Panc1 (cell line): ENCODE results near the gene CD4. TPM values are rescaled to one million over a fixed set of nuclear protein-coding genes. Genes with fewer than 3 reads are reported as not detected.

Experiments used
- ATAC-seq: fragments of 200-7000 bp; cut with Tn5 transposase; 2 replicates; pipeline ENCODE4 v1.9.1; 2020; ENCODE audit warnings: mild to moderate bottlenecking, moderate library complexity
- BruUV-seq: library from RNA; stranded (reverse); fragments of 400-500 nt; replicated peaks from 2 replicates; lab custom pipeline; 2021; lab: Mats Ljungman, UMichigan
- CTCF ChIA-PET: fragments of 300-600 bp; sonication (Branson Sonifier 250); formaldehyde crosslinking; loops from one replicate; lab custom pipeline; 2022; ENCODE audit warnings: antibody characterized with exemption; lab: Charles Lee
- POLR2A ChIA-PET: fragments of 300-600 bp; sonication (Branson Sonifier 250); formaldehyde crosslinking; loops from one replicate; lab custom pipeline; 2022; ENCODE audit warnings: antibody characterized with exemption; lab: Charles Lee
- DNase-seq: peaks from one replicate; pipeline ENCODE4 v3.0.0-alpha.2; 2010; ENCODE audit warnings: low read depth, low spot score
- H3K27ac ChIP-seq: 2 replicates; pipeline ENCODE4 v1.5.1; 2011; ENCODE audit warnings: mild to moderate bottlenecking, low read length, inconsistent platforms
- H3K27me3 ChIP-seq: fragments of 200-500 bp; sonication (Bioruptor generic); 2 replicates; pipeline ENCODE4 v1.6.0; 2014; ENCODE audit warnings: low read length, inconsistent platforms; ENCODE audit not compliant: control insufficient read depth, insufficient read depth
- H3K36me3 ChIP-seq: fragments of 200-500 bp; sonication (Bioruptor generic); 2 replicates; pipeline ENCODE4 v1.5.1; 2014; ENCODE audit warnings: inconsistent platforms, mild to moderate bottlenecking, low read length, moderate library complexity; ENCODE audit not compliant: control insufficient read depth, insufficient read depth
- H3K4me1 ChIP-seq: 2 replicates; pipeline ENCODE4 v1.5.1; 2011; ENCODE audit warnings: inconsistent platforms, mild to moderate bottlenecking, low read length, moderate library complexity; ENCODE audit not compliant: control insufficient read depth, insufficient read depth
- H3K4me3 ChIP-seq, 2 experiments: 2 replicates each; pipeline ENCODE4 v1.5.1; 2011 to 2012; ENCODE audit warnings: low read depth in 2 of 2, low read length in 2 of 2, mild to moderate bottlenecking in 2 of 2, inconsistent platforms in 1 of 2, moderate library complexity in 1 of 2
- H3K9me3 ChIP-seq: fragments of 200-500 bp; sonication (Bioruptor generic); 2 replicates; pipeline ENCODE4 v1.5.1; 2014; ENCODE audit warnings: low read depth, mild to moderate bottlenecking, inconsistent platforms, low read length, moderate library complexity; ENCODE audit not compliant: control insufficient read depth, insufficient read depth
- CTCF ChIP-seq: fragments of 450-650 bp; IDR thresholded peaks from 2 replicates; pipeline ENCODE4 v1.5.1; 2017; ENCODE audit warnings: mild to moderate bottlenecking
- POLR2AphosphoS5 ChIP-seq: IDR thresholded peaks from 2 replicates; pipeline ENCODE4 v1.6.1; 2012; ENCODE audit warnings: mild to moderate bottlenecking, low read depth, low read length, moderate library complexity
- REST ChIP-seq, 2 experiments: IDR thresholded peaks; 2 replicates each; pipeline ENCODE4 v1.6.1; 2011 to 2012; ENCODE audit warnings: low read depth in 2 of 2, control low read depth in 1 of 2, low read length in 1 of 2, mild to moderate bottlenecking in 1 of 2, moderate library complexity in 1 of 2; ENCODE audit not compliant: insufficient read depth in 1 of 2
- SIN3A ChIP-seq: IDR thresholded peaks from 2 replicates; pipeline ENCODE4 v1.6.1; 2012; ENCODE audit warnings: low read depth, mild to moderate bottlenecking, low read length, moderate library complexity, borderline replicate concordance; ENCODE audit not compliant: insufficient read depth
- TCF7L2 ChIP-seq: IDR thresholded peaks from 2 replicates; pipeline ENCODE4 v1.6.1; 2011; ENCODE audit warnings: mild to moderate bottlenecking, low read depth, low read length, inconsistent platforms
- in situ Hi-C: cut with HindIII; loops from 2 replicates; pipeline ENCODE4 v1.10.0; 2016; ENCODE audit warnings: low sequenced_read_pairs, low pct_unique_long_range_greater_than_20kb
- intact Hi-C: fragments of 100-400 bp; cut with micrococcal nuclease; formaldehyde crosslinking; loops from one replicate; pipeline ENCODE4 v1.10.0; 2022; ENCODE audit not compliant: unreplicated experiment
- total RNA-seq: library from RNA; stranded (reverse); gene quantifications from one replicate; pipeline ENCODE4 v1.2.1, GENCODE V29; 2021; ENCODE audit not compliant: unreplicated experiment

CD4 gene
- total RNA-seq, 1 experiment from 2014 or later = 0.23 TPM

GRCh38 chr12:6768990-6769389 is 20.3 kb upstream of the CD4 start:
- intact Hi-C loops = no loop called here
- peaks cover 2% of the 10 kb centered on the region for H3K36me3 ChIP-seq
- H3K9me3 ChIP-seq = no peaks in the 10 kb centered on the region
- H3K4me1 ChIP-seq = peaks cover 38% of the 10 kb centered on the region
- ChIA-PET CTCF (interaction anchor here (0.7 kb wide), 1 partner anchor 15 kb away, joined by 3 read pairs; no protein-coding TSS in a partner anchor), POLR2A (interaction anchor here (0.6 kb wide), 1 partner anchor 12 kb away, joined by 3 read pairs; no protein-coding TSS in a partner anchor)
- DNase-seq (no peak), ATAC-seq (no peak)
- TF ChIP-seq SIN3A (no peak), POLR2AphosphoS5 (no peak), REST (IDR thresholded peaks at IDR 0.05; ENCODE audit: insufficient read depth in 1 of 2, low read depth in 2 of 2, low read length in 1 of 2) (no peak), TCF7L2 (no peak), CTCF (no peak)
- H3K4me3 ChIP-seq = peak overlapping the region; percentile 90 to 91
- BruUV-seq = no TSS peak
- peak overlapping the region; percentile 75; the same call in 1 of the 2 replicates for H3K27ac ChIP-seq
- H3K27me3 ChIP-seq = no peaks in the 10 kb centered on the region
- in situ Hi-C loops = no loop called here

- intact Hi-C loops = no loop called here
- in situ Hi-C loops = no loop called here
- CTCF ChIA-PET = interaction anchor here (0.7 kb wide), 1 partner anchor 16 kb away, joined by 3 read pairs; no protein-coding TSS in a partner anchor
These were observed 19.7 kb upstream of the CD4 start for GRCh38 chr12:6769666-6770065.

More at GRCh38 chr12:6769666-6770065, 19.7 kb upstream of the CD4 start:
- Histone ChIP-seq H3K27me3 (no peaks in the 10 kb centered on the region), H3K9me3 (no peaks in the 10 kb centered on the region), H3K27ac (no peak overlapping the region), H3K36me3 (peaks cover 2% of the 10 kb centered on the region), H3K4me1 (peaks cover 36% of the 10 kb centered on the region), H3K4me3 (no peak overlapping the region)
- DNase-seq (no peak), ATAC-seq (no peak)
- POLR2A ChIA-PET = interaction anchor here (0.6 kb wide), 1 partner anchor 11 kb away, joined by 3 read pairs; no protein-coding TSS in a partner anchor
- TF ChIP-seq CTCF (no peak), TCF7L2 (no peak), SIN3A (no peak), REST (IDR thresholded peaks at IDR 0.05; ENCODE audit: insufficient read depth in 1 of 2, low read depth in 2 of 2, low read length in 1 of 2) (no peak), POLR2AphosphoS5 (no peak)
- no TSS peak for BruUV-seq
